Measurements from ENCODE around the gene TSPEAR.
"Not testable (repeated sequence)": the region's sequence is repeated elsewhere in the genome, so short reads cannot be mapped to it uniquely, and the experiment has no call there.

The TSPEAR gene

GRCh38 chr21:44649521-44650100, 61.8 kb downstream of the TSPEAR start:
- DNase-seq, result no peak

DNA sequence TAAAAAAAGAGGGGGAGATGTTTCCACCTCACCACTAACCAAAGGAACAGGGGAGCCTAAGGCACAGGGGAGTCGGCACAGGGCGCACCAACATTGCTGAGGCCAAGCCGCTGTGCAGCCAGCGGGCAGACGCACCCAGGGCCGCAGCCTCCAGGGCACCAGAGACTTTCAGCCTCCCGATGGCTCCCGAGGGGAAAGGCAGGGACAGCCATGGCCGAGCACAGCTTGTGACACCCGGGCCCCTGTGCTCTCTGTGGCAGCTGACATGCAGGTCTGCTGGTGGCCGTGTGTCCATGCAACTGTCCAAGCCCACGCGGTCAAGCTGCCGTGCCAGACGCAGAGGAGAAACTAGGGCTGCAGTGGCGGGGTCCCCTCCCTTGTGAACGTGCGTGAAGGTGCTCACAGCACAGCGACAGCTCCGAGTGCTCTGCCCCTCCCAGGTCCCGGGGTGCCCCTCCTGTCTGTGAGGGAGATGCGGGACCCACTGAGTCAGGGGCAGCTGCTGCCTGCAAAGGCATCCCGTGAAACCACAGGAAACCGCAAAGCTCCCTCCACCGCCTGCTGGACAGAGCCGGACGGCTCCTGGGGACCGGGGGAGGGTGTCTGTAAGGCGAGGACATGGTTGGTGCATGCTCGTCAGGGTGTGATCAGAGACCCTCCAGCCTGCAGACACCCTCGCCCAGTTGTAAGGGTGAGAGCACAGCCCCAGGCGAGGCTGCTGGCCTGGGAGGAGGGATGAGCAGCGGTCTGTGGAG, 62.6 kb downstream of the TSPEAR start:
- no peak for DNase-seq

GRCh38 chr21:44647222-44647552, 64.2 kb downstream of the TSPEAR start:
- DNase-seq, result no peak

DNA sequence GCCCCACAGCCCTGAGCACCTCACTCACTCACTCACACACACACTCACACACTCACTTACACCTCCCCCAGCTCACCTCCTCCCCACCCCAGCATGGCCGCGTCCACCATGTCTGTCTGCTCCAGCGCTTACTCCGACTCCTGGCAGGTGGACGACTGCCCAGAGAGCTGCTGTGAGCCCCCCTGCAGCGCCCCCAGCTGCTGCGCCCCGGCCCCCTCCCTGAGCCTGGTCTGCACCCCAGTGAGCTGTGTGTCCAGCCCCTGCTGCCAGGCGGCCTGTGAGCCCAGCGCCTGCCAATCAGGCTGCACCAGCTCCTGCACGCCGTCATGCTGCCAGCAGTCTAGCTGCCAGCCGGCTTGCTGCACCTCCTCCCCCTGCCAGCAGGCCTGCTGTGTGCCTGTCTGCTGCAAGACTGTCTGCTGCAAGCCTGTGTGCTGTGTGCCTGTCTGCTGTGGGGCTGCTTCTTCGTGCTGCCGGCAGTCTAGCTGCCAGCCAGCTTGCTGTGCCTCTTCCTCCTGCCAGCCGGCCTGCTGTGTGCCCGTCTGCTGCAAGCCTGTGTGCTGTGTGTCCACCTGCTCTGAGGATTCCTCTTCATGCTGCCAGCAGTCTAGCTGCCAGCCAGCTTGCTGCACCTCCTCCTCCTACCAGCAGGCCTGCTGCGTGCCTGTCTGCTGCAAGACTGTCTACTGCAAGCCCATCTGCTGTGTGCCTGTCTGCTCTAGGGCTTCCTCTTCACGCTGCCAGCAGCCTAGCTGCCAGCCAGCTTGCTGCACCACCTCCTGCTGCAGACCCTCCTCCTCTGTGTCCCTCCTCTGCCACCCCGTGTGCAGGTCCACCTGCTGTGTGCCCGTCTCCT, 64.8 kb downstream of the TSPEAR start, which contains the start of gene KRTAP10-11:
Gene KRTAP10-11, plus strand, starts transcription at position 49 of the 856 bp plus-strand sequence. Its CDS starts 45 bp downstream, at position 94.
- DNase-seq, result not testable (repeated sequence)

DNA sequence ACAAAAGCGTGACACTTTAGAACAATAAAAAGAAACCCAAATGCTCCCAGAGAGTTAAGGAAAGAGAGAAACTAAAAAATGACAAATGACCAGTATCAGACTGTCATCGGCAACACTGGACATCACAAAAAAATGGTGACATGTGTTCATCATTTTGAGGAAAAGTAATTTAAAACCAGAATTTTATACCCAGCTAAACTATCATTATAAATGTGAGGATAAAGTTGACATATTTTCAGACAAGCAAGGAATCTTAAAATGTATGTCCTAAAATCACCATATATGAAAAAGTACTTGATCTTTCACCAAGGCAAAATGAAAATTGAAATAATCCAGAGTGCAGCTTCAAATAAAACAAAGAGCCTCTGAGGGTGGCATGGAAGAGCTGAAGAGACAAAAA, 66.5 kb downstream of the TSPEAR start:
- DNase-seq, result no peak

- no peak for DNase-seq
Measured at GRCh38 chr21:44643741-44644310, 67.5 kb downstream of the TSPEAR start.

DNA sequence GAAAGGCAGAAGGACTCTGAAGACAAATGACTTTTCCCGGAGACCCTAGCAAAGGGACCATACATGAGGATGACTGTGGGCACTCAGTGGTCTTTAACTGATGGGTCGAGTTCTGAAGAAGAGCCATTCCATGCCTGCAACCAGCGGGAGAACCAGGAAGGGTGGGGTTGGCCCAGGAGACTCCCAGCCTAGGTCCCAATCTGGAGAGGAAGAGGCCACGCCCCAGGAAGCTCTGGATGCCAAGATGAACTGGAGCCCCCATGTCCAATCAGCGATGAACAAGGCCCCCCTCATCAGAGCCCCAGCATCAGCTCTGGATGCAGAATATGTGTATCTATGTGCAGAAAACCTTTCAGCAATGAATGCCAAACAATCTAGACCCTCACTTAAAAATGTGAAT, 70.6 kb downstream of the TSPEAR start:
- no peak for DNase-seq

- DNase-seq, result no peak
Measured at GRCh38 chr21:44639331-44639655, 72.1 kb downstream of the TSPEAR start.

GRCh38 chr21:44638506-44639330, 72.7 kb downstream of the TSPEAR start:
- not testable (repeated sequence) for DNase-seq

DNA sequence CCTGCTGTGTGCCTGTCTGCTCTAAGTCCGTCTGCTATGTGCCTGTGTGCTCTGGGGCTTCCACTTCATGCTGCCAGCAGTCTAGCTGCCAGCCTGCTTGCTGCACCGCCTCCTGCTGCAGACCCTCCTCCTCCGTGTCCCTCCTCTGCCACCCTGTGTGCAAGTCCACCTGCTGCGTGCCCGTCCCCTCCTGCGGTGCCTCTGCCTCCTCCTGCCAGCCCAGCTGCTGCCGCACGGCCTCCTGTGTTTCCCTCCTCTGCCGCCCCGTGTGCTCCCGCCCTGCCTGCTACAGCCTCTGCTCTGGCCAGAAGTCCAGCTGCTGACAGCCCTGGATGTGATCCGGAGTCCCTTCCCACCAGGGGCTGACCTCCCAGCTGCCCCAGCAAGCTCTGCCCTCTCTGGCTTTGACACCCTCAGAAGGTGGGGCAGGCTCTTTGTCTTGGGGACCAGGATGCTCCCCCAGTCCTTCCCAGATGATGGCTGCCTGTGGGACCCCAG, 73.5 kb downstream of the TSPEAR start:
- not testable (repeated sequence) for DNase-seq

DNA sequence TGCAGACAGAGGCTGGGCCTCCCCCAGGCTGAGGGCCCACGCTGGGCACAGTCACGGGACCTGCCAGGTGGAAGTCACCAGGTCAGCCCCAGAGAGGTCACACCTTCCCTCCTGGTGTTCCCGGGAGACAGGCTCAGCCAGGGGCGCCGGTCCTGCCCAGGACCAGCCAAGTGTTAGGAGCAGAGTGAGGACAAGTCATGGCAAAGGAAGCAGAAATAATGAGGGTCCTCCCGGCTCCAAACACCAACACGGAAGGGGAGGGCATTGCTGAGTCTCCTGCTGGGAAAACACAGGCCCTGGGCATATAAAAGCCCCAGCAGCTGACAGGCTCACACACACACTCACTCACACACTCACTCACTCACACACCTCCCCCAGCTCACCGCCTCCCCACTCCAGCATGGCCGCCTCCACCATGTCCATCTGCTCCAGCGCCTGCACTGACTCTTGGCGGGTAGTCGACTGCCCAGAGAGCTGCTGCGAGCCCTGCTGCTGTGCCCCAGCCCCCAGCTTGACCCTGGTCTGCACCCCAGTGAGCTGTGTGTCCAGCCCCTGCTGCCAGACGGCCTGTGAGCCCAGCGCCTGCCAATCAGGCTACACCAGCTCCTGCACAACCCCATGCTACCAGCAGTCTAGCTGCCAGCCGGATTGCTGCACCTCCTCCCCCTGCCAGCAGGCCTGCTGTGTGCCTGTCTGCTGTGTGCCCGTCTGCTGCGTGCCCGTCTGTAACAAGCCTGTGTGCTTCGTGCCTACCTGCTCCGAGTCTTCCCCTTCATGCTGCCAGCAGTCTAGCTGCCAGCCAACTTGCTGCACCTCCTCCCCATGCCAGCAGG, 74.1 kb downstream of the TSPEAR start, which contains the start of gene KRTAP10-10:
Gene KRTAP10-10, plus strand, starts transcription at position 339 of the 833 bp plus-strand sequence. Its CDS starts 62 bp downstream, at position 401.
- DNase-seq, result no peak

GRCh38 chr21:44636209-44637017, 75.0 kb downstream of the TSPEAR start:
- no peak for DNase-seq

- DNase-seq, result no peak
Measured at GRCh38 chr21:44632067-44632466, 79.3 kb downstream of the TSPEAR start.

- DNase-seq, result no peak
Measured at GRCh38 chr21:44630440-44630839, 80.9 kb downstream of the TSPEAR start.

GRCh38 chr21:44628707-44629391, 82.5 kb downstream of the TSPEAR start:
- DNase-seq, result no peak

DNA sequence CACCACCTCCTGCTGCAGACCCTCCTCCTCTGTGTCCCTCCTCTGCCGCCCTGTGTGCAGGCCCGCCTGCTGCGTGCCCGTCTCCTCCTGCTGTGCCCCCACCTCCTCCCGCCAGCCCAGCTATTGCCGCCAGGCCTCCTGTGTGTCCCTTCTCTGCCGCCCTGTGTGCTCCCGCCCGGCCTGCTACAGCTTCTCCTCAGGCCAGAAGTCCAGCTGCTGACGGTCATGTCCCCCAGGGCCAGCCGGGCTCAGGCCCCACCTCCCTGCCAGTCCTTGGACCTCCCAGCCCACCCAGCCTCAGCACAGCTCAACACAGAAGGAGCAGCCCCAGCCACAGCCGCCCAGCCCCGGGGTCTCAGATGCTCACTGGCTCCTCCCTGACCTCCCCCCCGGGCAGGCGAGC, 83.5 kb downstream of the TSPEAR start:
- not testable (repeated sequence) for DNase-seq

DNA sequence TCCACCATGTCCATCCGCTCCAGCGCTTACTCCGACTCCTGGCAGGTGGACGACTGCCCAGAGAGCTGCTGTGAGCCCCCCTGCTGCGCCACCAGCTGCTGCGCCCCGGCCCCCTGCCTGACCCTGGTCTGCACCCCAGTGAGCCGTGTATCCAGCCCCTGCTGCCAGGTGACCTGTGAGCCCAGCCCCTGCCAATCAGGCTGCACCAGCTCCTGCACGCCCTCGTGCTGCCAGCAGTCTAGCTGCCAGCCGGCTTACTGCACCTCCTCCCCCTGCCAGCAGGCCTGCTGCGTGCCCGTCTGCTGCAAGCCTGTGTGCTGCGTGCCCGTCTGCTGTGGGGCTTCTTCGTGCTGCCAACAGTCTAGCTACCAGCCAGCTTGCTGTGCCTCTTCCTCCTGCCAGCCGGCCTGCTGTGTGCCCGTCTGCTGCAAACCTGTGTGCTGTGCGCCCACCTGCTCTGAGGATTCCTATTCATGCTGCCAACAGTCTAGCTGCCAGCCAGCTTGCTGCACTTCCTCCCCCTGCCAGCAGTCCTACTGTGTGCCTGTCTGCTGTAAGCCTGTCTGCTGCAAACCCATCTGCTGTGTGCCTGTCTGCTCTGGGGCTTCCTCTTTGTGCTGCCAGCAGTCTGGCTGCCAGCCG, 84.1 kb downstream of the TSPEAR start:
- not testable (repeated sequence) for DNase-seq

GRCh38 chr21:44626673-44627143, 84.7 kb downstream of the TSPEAR start, which contains the start of gene KRTAP10-9:
KRTAP10-9 (plus strand) TSS chr21:44627093; CDS start chr21:44627172, 79 bp downstream.
- DNase-seq, result no peak

- no peak for DNase-seq
Measured at GRCh38 chr21:44626262-44626661, 85.1 kb downstream of the TSPEAR start.
